NCI-H187 treated with DMSO at 0.1 percent for 48 hours (cell line): ENCODE results near the gene ACD.

Source experiments
- DNase-seq: peaks from one replicate; lab custom pipeline; 2025; lab: John Stamatoyannopoulos, UW

ACD gene

GRCh38 chr16:67661886-67662652 lies 2.0 kb upstream of the ACD start:
- no peak for DNase-seq

GRCh38 chr16:67661101-67661761 lies 1.2 kb upstream of the ACD start:
- no peak for DNase-seq

GRCh38 chr16:67660564-67661028 lies 536 bp upstream of the ACD start, which contains the start of gene PARD6A:
Gene PARD6A (plus strand): TSS chr16:67660960. CDS start chr16:67661039, 79 bp downstream.
- DNase-seq, result peak; percentile 74

- no peak for DNase-seq
These were observed 998 bp downstream of the ACD start for GRCh38 chr16:67658849-67659674.

- no peak for DNase-seq
These were observed 2.1 kb downstream of the ACD start for GRCh38 chr16:67657751-67658518.

- DNase-seq, result no peak
These were observed 2.9 kb downstream of the ACD start for GRCh38 chr16:67657017-67657608.

GRCh38 chr16:67656344-67657016 lies 3.6 kb downstream of the ACD start:
- no peak for DNase-seq

- no peak for DNase-seq
These were observed 4.7 kb downstream of the ACD start for GRCh38 chr16:67655363-67655762.

GRCh38 chr16:67654403-67654911 lies 5.6 kb downstream of the ACD start:
- DNase-seq, result no peak

- DNase-seq, result no peak
These were observed 6.2 kb downstream of the ACD start for GRCh38 chr16:67653789-67654402.

GRCh38 chr16:67653128-67653788 lies 6.8 kb downstream of the ACD start:
- DNase-seq, result no peak

GRCh38 chr16:67652578-67653127 lies 7.4 kb downstream of the ACD start:
- DNase-seq, result no peak

GRCh38 chr16:67651847-67652246 lies 8.2 kb downstream of the ACD start:
- no peak for DNase-seq

- no peak for DNase-seq
These were observed 9.0 kb downstream of the ACD start for GRCh38 chr16:67651039-67651438.

- no peak for DNase-seq
These were observed 10.0 kb downstream of the ACD start for GRCh38 chr16:67650023-67650422.

GRCh38 chr16:67649494-67649931 lies 10.5 kb downstream of the ACD start:
- DNase-seq, result no peak

GRCh38 chr16:67648764-67649407 lies 11.2 kb downstream of the ACD start:
- DNase-seq, result no peak

- DNase-seq, result no peak
These were observed 11.8 kb downstream of the ACD start for GRCh38 chr16:67648088-67648763.
